ENCODE data around the gene NKG7.

The NKG7 gene

DNA sequence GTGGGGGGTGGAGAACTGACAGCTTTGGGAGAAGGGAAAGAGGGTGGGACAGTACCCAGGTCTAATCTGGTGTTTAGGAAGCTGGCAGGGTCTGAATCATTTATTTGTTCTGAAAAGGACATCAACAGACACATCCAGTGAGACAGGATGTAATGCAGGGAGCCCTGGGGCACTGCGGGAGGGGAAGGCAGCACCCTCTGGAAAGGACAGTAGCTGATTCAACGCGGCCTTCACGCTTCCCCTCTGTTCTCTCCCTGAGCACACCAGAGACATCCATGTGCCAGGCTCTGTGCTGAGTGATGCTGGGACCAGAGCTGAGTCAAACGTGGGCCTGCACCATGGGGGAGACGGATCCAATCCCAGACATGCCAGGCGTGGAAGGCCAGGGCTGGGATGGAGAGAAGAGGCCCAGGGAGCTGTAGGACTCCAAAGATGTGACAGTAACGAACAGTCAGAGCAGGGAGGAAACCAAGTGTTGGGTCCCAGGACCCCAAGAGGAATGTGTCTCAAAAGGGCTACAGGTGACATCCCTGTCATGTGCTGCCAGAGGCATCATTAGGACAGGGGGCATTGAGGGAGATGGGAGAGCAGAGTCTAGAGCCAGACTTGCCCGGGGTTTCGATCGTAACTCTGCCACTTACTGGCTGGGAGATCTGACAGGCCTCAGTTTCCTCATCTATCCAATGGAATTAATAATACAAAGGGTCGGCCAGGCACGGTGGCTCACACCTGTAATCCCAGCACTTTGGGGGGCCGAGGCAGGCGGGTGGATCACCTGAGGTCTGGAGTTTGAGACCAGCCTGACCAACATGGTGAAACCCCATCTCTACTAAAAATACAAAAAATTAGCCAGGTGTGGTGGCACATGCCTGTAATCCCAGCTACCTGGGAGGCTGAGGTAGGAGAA lies 8.0 kb downstream of the NKG7 start:
- H3K4me3 ChIP-seq (ENCODE audit: low read depth, low read length) = no peak overlapping the region
- no peak for TF ChIP-seq CTCF (IDR thresholded peaks at IDR 0.05; ENCODE audit: low read depth, low read length)

GRCh38 chr19:51361239-51361638 lies 11.2 kb downstream of the NKG7 start:
- no peak for TF ChIP-seq CTCF (IDR thresholded peaks at IDR 0.05; ENCODE audit: low read depth, low read length)
- H3K4me3 ChIP-seq (ENCODE audit: low read depth, low read length) = no peak overlapping the region

DNA sequence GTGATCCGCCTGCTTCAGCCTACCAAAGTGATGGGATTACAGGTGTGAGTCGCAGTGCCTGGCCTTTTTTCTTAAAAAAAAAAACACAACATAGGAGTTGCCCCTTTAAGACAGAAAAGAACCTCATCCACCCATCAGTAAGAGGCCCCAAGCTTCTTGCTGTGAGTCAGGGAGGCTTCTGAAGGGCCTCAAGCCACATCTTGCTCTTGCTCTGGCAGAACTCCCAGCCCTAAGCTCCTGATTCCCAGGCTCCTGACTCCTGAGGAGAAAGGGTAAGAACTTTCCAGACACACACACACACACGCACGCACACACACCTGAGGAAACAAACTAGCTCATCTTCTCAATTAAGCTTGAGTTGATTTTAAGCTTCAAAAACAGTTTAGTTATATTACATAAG lies 13.2 kb downstream of the NKG7 start:
- no peak overlapping the region for H3K4me3 ChIP-seq (ENCODE audit: low read depth, low read length)

GRCh38 chr19:51357952-51358351 lies 14.5 kb downstream of the NKG7 start:
- no peak overlapping the region for H3K4me3 ChIP-seq (ENCODE audit: low read depth, low read length)
- TF ChIP-seq CTCF (IDR thresholded peaks at IDR 0.05; ENCODE audit: low read depth, low read length) = no peak

More for the DNA sequence above, 13.2 kb downstream of the NKG7 start:
- no peak for TF ChIP-seq CTCF (IDR thresholded peaks at IDR 0.05; ENCODE audit: low read depth, low read length)

- H3K4me3 ChIP-seq (ENCODE audit: low read depth, low read length) = no peak overlapping the region
- TF ChIP-seq CTCF (IDR thresholded peaks at IDR 0.05; ENCODE audit: low read depth, low read length) = no peak
Observed at GRCh38 chr19:51356159-51356801, 16.2 kb downstream of the NKG7 start.

DNA sequence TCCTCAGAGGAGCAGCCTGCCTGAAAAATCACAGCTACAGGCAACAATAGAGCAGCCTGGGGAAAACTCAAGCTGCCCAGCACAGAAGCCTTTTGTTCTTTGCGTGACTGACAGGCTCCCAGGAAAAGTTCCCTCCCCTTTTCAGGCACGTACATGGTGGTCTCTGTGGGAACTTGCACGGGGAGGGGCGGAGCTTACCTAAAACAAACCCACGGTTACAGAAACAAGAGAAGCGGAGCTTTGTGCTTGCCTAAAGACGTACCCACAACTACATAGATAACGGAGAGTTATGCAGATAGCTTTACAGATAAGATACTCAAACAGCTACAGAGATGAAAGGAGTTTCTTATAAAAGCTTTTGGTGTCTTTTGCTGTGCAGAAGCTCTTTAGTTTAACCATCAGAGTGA lies 17.7 kb downstream of the NKG7 start:
- TF ChIP-seq CTCF (IDR thresholded peaks at IDR 0.05; ENCODE audit: low read depth, low read length) = no peak
- H3K4me3 ChIP-seq (ENCODE audit: low read depth, low read length) = no peak overlapping the region
